NCI-H1105 treated with DMSO at 0.1 percent for 48 hours (cell line): Measurements from ENCODE around the gene UCKL1.

Experiments used
- DNase-seq: peaks from one replicate; lab custom pipeline; 2025; lab: John Stamatoyannopoulos, UW

Gene UCKL1

DNA sequence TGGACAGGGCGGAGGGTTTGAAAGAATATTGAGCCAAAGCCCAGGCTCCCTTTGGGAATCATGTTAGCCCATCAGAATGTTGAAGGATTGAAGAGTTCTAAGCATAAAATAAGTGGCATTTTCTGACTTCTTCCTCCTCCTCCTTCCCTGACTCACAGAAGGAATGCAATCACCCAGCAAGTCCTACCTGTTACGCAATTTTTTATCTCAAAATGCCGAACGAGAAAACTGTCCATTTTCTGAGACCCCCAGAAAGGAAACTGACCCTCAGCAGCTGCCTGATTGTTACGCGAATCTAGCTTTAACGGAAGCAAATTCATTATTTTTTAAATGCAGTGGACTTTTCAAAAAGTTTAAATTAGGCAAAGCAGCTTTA is 66.0 kb downstream of the UCKL1 start:
- no peak for DNase-seq
